Skeletal muscle tissue (tissue), 4 donors: ENCODE measurements around the gene FIZ1. TPM values are rescaled to one million over a fixed set of nuclear protein-coding genes. Genes with fewer than 3 reads are reported as not detected.

Experiments used
- H3K27ac ChIP-seq: one replicate; pipeline ENCODE4 v1.7.0; 2013; ENCODE audit warnings: mild to moderate bottlenecking, low read depth, low read length, inconsistent platforms
- H3K27me3 ChIP-seq, 3 donors: one replicate each; pipeline ENCODE4 v1.7.0; 2013; ENCODE audit warnings: low read length in 3 of 3; ENCODE audit not compliant: control insufficient read depth in 3 of 3, insufficient read depth in 3 of 3
- H3K36me3 ChIP-seq, 3 donors: one replicate each; pipeline ENCODE4 v1.7.0; 2013; ENCODE audit warnings: low read length in 3 of 3; ENCODE audit not compliant: control insufficient read depth in 3 of 3, insufficient read depth in 3 of 3
- H3K4me1 ChIP-seq, 3 donors: one replicate each; pipeline ENCODE4 v1.7.0; 2013; ENCODE audit warnings: low read length in 3 of 3, mild to moderate bottlenecking in 3 of 3; ENCODE audit not compliant: control insufficient read depth in 3 of 3, insufficient read depth in 3 of 3
- H3K4me3 ChIP-seq, 3 donors: one replicate each; pipeline ENCODE4 v1.7.0; 2013; ENCODE audit warnings: low read length in 3 of 3
- H3K9ac ChIP-seq, 3 donors: one replicate each; pipeline ENCODE4 v1.7.0; 2013; ENCODE audit warnings: low read length in 3 of 3, mild to moderate bottlenecking in 3 of 3, moderate library complexity in 2 of 3, low read depth in 1 of 3
- H3K9me3 ChIP-seq, 3 donors: one replicate each; pipeline ENCODE4 v1.7.0; 2013; ENCODE audit warnings: low read length in 3 of 3; ENCODE audit not compliant: control insufficient read depth in 3 of 3
- total RNA-seq: library from RNA; depleted of rRNA; stranded (reverse); fragments of >200 nt; gene quantifications from one replicate; pipeline ENCODE4 v1.2.3, GENCODE V29; 2014
- donor health status: Osteomylitis.

FIZ1 gene
- total RNA-seq, 1 donor from 2014 or later = under 0.01 TPM

GRCh38 chr19:55614711-55615542, 15.6 kb upstream of the FIZ1 start:
- H3K27me3 ChIP-seq = no peaks in the 10 kb centered on the region

GRCh38 chr19:55613930-55614710, 14.8 kb upstream of the FIZ1 start:
- H3K4me3 ChIP-seq = no peak overlapping the region
- H3K9ac ChIP-seq = no peak overlapping the region
- peaks cover 22 to 34% (median 29%) of the 10 kb centered on the region in 3 donors for H3K36me3 ChIP-seq
- H3K4me1 ChIP-seq = peaks cover 32 to 42% (median 38%) of the 10 kb centered on the region in 3 donors
- H3K27ac ChIP-seq = no peak overlapping the region
- H3K9me3 ChIP-seq = no peaks in the 10 kb centered on the region
- no peaks in the 10 kb centered on the region for H3K27me3 ChIP-seq

More at GRCh38 chr19:55614711-55615542, 15.6 kb upstream of the FIZ1 start:
- H3K9me3 ChIP-seq = no peaks in the 10 kb centered on the region
- no peak overlapping the region for H3K27ac ChIP-seq
- peaks cover 37 to 42% (median 39%) of the 10 kb centered on the region in 3 donors for H3K4me1 ChIP-seq
- peaks cover 15 to 34% (median 21%) of the 10 kb centered on the region in 3 donors for H3K36me3 ChIP-seq
- no peak overlapping the region for H3K4me3 ChIP-seq
- no peak overlapping the region for H3K9ac ChIP-seq

GRCh38 chr19:55613396-55613795, 14.1 kb upstream of the FIZ1 start:
- Histone ChIP-seq H3K27me3 (no peaks in the 10 kb centered on the region), H3K9ac (no peak overlapping the region), H3K27ac (no peak overlapping the region), H3K9me3 (no peaks in the 10 kb centered on the region), H3K4me3 (no peak overlapping the region), H3K4me1 (peaks cover 29 to 39% (median 37%) of the 10 kb centered on the region in 3 donors), H3K36me3 (peaks cover 27 to 34% (median 34%) of the 10 kb centered on the region in 3 donors)

GRCh38 chr19:55611983-55612645, 12.8 kb upstream of the FIZ1 start:
- H3K27ac ChIP-seq = peak overlapping the region; percentile 93
- H3K27me3 ChIP-seq = no peaks in the 10 kb centered on the region
- H3K4me3 ChIP-seq = peak overlapping the region; percentile 40 to 67 (median 58)
- peaks cover 37 to 47% (median 39%) of the 10 kb centered on the region in 3 donors for H3K4me1 ChIP-seq
- peaks cover 22 to 32% (median 26%) of the 10 kb centered on the region in 3 donors for H3K36me3 ChIP-seq
- H3K9me3 ChIP-seq = no peaks in the 10 kb centered on the region
- H3K9ac ChIP-seq = peak overlapping the region in 2 of 3 donors; percentile 62 to 81

GRCh38 chr19:55611300-55611982, 12.1 kb upstream of the FIZ1 start:
- peak overlapping the region; percentile 62 to 81 (median 66) for H3K9ac ChIP-seq
- H3K4me3 ChIP-seq = peak overlapping the region; percentile 40 to 67 (median 58)
- no peaks in the 10 kb centered on the region for H3K27me3 ChIP-seq
- H3K9me3 ChIP-seq = no peaks in the 10 kb centered on the region
- peaks cover 44 to 54% (median 46%) of the 10 kb centered on the region in 3 donors for H3K4me1 ChIP-seq
- H3K27ac ChIP-seq = peak overlapping the region; percentile 93
- H3K36me3 ChIP-seq = peaks cover 21 to 27% (median 21%) of the 10 kb centered on the region in 3 donors

GRCh38 chr19:55609326-55609725, 10.0 kb upstream of the FIZ1 start:
- Histone ChIP-seq H3K27ac (no peak overlapping the region), H3K4me1 (peaks cover 51 to 64% (median 57%) of the 10 kb centered on the region in 3 donors), H3K27me3 (no peaks in the 10 kb centered on the region), H3K4me3 (no peak overlapping the region), H3K36me3 (peaks cover 8 to 18% (median 17%) of the 10 kb centered on the region in 3 donors), H3K9ac (peak overlapping the region in 1 of 3 donors; percentile 51), H3K9me3 (no peaks in the 10 kb centered on the region)

GRCh38 chr19:55606817-55607216, 7.5 kb upstream of the FIZ1 start:
- Histone ChIP-seq H3K9me3 (no peaks in the 10 kb centered on the region), H3K27me3 (no peaks in the 10 kb centered on the region), H3K4me3 (peak overlapping the region; percentile 92 to 97 (median 93)), H3K9ac (peak overlapping the region; percentile 96 to 99 (median 98)), H3K4me1 (peaks cover 40 to 51% (median 45%) of the 10 kb centered on the region in 3 donors), H3K36me3 (peaks cover 3 to 18% (median 17%) of the 10 kb centered on the region in 3 donors), H3K27ac (peak overlapping the region; percentile 92)

GRCh38 chr19:55606471-55606787, 7.1 kb upstream of the FIZ1 start:
- Histone ChIP-seq H3K27ac (peak overlapping the region; percentile 92), H3K4me1 (peaks cover 37 to 47% (median 41%) of the 10 kb centered on the region in 3 donors), H3K9me3 (no peaks in the 10 kb centered on the region), H3K27me3 (no peaks in the 10 kb centered on the region), H3K36me3 (peaks cover 3 to 18% (median 17%) of the 10 kb centered on the region in 3 donors), H3K9ac (peak overlapping the region; percentile 96 to 99 (median 98)), H3K4me3 (peak overlapping the region; percentile 92 to 97 (median 93))
